ENCODE measurements around the gene ZBTB7C. TPM values are rescaled to one million over a fixed set of nuclear protein-coding genes. Genes with fewer than 3 reads are reported as not detected.
A peak's percentile ranks its signal among the peaks of the same experiment; 100 is the strongest.

ZBTB7C gene
- total RNA-seq, 1 experiment from 2014 or later: 0.17 TPM

- DNase-seq (ENCODE audit: low read depth): no peak
Observed at GRCh38 chr18:48195787-48196186, 213.4 kb downstream of the ZBTB7C start.

- no peak for DNase-seq (ENCODE audit: low read depth)
Observed at GRCh38 chr18:48194591-48195181, 214.5 kb downstream of the ZBTB7C start.

GRCh38 chr18:48193521-48194492 lies 215.4 kb downstream of the ZBTB7C start:
- no peak for DNase-seq (ENCODE audit: low read depth)

GRCh38 chr18:48192542-48192941 lies 216.6 kb downstream of the ZBTB7C start:
- DNase-seq (ENCODE audit: low read depth): no peak

- DNase-seq (ENCODE audit: low read depth): peak; percentile 2
Observed at GRCh38 chr18:48191494-48191893, 217.7 kb downstream of the ZBTB7C start.

GRCh38 chr18:48190994-48191393 lies 218.2 kb downstream of the ZBTB7C start:
- no peak for DNase-seq (ENCODE audit: low read depth)

GRCh38 chr18:48188609-48189008 lies 220.6 kb downstream of the ZBTB7C start:
- DNase-seq (ENCODE audit: low read depth): no peak

GRCh38 chr18:48186861-48187260 lies 222.3 kb downstream of the ZBTB7C start:
- DNase-seq (ENCODE audit: low read depth): no peak

GRCh38 chr18:48186131-48186766 lies 222.9 kb downstream of the ZBTB7C start:
- DNase-seq (ENCODE audit: low read depth): no peak

GRCh38 chr18:48184118-48184517 lies 225.1 kb downstream of the ZBTB7C start:
- DNase-seq (ENCODE audit: low read depth): no peak

- DNase-seq (ENCODE audit: low read depth): no peak
Observed at GRCh38 chr18:48183613-48184012, 225.6 kb downstream of the ZBTB7C start.

GRCh38 chr18:48182779-48183178 lies 226.4 kb downstream of the ZBTB7C start:
- DNase-seq (ENCODE audit: low read depth): no peak

- DNase-seq (ENCODE audit: low read depth): no peak
Observed at GRCh38 chr18:48181857-48182256, 227.3 kb downstream of the ZBTB7C start.

- no peak for DNase-seq (ENCODE audit: low read depth)
Observed at GRCh38 chr18:48181087-48181823, 227.9 kb downstream of the ZBTB7C start.

- DNase-seq (ENCODE audit: low read depth): no peak
Observed at GRCh38 chr18:48179666-48180065, 229.5 kb downstream of the ZBTB7C start.

- no peak for DNase-seq (ENCODE audit: low read depth)
Observed at GRCh38 chr18:48179001-48179400, 230.2 kb downstream of the ZBTB7C start.

- DNase-seq (ENCODE audit: low read depth): no peak
Observed at GRCh38 chr18:48176909-48177308, 232.3 kb downstream of the ZBTB7C start.

- DNase-seq (ENCODE audit: low read depth): no peak
Observed at GRCh38 chr18:48173557-48173956, 235.6 kb downstream of the ZBTB7C start.

- DNase-seq (ENCODE audit: low read depth): no peak
Observed at GRCh38 chr18:48172226-48173006, 236.8 kb downstream of the ZBTB7C start.

- DNase-seq (ENCODE audit: low read depth): no peak
Observed at GRCh38 chr18:48171490-48172188, 237.5 kb downstream of the ZBTB7C start.

All from LHCN-M2 (cell line).